AG04449 (cell line): ENCODE data around the gene CHTF18.

ENCODE experiments used
- CTCF ChIA-PET: fragments of 350-600 bp; formaldehyde crosslinking; extraction: SDS; loops from one replicate; lab custom pipeline; 2021; ENCODE audit warnings: antibody characterized with exemption; lab: Yijun Ruan, JAX
- POLR2A ChIA-PET: fragments of 400-600, 350-600 bp; formaldehyde crosslinking; extraction: SDS; loops from one replicate; lab custom pipeline; 2020; ENCODE audit warnings: antibody characterized with exemption, inconsistent platforms; lab: Yijun Ruan, JAX
- DNase-seq: peaks from one replicate; pipeline ENCODE4 v3.0.0-alpha.2; 2010; ENCODE audit warnings: low read depth, low spot score
- H3K4me3 ChIP-seq: 2 replicates; pipeline ENCODE4 v1.5.1; 2011; ENCODE audit warnings: low read depth, mild to moderate bottlenecking, control low read depth, low read length
- TF ChIP-seq, protein P1 (sequence below): IDR thresholded peaks from one replicate; pipeline ENCODE4 v1.5.1; 2011; ENCODE audit warnings: mild to moderate bottlenecking, moderate library complexity, low read length, control low read depth, inconsistent platforms; ENCODE audit not compliant: insufficient read depth; ENCODE audit errors: missing control alignments

Gene CHTF18

DNA sequence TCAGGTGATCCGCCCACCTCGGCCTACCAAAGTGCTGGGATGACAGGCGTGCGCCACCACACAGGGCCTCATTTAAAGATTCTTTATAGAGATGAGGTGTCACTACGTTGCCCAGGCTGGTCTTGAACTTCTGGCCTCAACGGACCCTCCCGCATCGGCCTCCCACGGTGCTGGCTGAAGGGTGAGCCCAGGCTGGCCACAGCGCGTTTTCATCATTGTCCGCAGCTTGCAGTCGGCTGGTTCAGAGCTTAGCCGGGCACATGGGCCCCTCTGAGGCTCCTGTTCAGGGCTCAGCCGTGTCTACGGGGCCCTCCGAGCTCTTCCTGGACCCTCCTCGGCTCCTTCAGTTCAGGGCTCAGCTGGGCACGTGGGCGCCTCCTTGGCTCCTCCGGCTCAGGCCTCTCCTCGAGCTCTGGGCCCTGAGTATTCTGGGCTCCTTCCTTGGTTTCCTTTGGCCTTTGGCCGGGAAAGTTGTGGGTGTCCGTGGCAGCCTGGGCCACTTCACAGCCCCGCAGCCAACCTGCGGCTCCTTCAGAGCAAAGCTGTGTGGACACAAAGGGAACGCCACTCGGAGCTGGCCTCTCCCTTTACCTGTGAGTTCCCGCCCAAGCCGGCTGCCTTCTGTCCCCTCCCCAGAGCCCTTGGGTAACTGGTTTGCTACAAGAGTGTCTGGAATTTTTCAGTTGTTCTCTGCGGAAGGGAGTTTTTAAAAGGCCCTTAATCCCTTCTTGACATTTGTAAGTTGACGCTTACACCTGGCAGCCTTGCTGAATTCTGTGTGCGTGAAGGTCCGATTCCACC, 29.1 kb upstream of the CHTF18 start:
- no peak overlapping the region for H3K4me3 ChIP-seq
- CTCF ChIA-PET: interaction anchor here (1.0 to 1.5 kb wide), 2 partner anchors 18 to 26 kb away, joined by 4 to 7 read pairs; partner anchors contain the start of gene CIAO3
- POLR2A ChIA-PET: no interaction called here
- TF ChIP-seq, protein P1, sequence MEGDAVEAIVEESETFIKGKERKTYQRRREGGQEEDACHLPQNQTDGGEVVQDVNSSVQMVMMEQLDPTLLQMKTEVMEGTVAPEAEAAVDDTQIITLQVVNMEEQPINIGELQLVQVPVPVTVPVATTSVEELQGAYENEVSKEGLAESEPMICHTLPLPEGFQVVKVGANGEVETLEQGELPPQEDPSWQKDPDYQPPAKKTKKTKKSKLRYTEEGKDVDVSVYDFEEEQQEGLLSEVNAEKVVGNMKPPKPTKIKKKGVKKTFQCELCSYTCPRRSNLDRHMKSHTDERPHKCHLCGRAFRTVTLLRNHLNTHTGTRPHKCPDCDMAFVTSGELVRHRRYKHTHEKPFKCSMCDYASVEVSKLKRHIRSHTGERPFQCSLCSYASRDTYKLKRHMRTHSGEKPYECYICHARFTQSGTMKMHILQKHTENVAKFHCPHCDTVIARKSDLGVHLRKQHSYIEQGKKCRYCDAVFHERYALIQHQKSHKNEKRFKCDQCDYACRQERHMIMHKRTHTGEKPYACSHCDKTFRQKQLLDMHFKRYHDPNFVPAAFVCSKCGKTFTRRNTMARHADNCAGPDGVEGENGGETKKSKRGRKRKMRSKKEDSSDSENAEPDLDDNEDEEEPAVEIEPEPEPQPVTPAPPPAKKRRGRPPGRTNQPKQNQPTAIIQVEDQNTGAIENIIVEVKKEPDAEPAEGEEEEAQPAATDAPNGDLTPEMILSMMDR: no peak
- no peak for DNase-seq

GRCh38 chr16:760065-760464, 28.4 kb upstream of the CHTF18 start:
- TF ChIP-seq, protein P1: no peak
- ChIA-PET POLR2A (no interaction called here), CTCF (interaction anchor here (1.5 to 1.6 kb wide), 2 partner anchors 19 to 25 kb away, joined by 5 to 7 read pairs; partner anchors contain the start of gene CIAO3)
- DNase-seq: no peak
- no peak overlapping the region for H3K4me3 ChIP-seq

GRCh38 chr16:760545-761343, 27.7 kb upstream of the CHTF18 start, which contains the start of gene MSLN:
Gene MSLN, plus strand, starts transcription at chr16:760734. Its CDS starts 1,947 bp downstream, at chr16:762681.
- ChIA-PET POLR2A (no interaction called here), CTCF (interaction anchor here (0.8 to 1.8 kb wide), 4 partner anchors 20 to 50 kb away, joined by 3 to 7 read pairs (median 6); partner anchors contain the start of gene CIAO3)
- DNase-seq: no peak
- TF ChIP-seq, protein P1: no peak
- H3K4me3 ChIP-seq: no peak within 1 kb of the TSS

DNA sequence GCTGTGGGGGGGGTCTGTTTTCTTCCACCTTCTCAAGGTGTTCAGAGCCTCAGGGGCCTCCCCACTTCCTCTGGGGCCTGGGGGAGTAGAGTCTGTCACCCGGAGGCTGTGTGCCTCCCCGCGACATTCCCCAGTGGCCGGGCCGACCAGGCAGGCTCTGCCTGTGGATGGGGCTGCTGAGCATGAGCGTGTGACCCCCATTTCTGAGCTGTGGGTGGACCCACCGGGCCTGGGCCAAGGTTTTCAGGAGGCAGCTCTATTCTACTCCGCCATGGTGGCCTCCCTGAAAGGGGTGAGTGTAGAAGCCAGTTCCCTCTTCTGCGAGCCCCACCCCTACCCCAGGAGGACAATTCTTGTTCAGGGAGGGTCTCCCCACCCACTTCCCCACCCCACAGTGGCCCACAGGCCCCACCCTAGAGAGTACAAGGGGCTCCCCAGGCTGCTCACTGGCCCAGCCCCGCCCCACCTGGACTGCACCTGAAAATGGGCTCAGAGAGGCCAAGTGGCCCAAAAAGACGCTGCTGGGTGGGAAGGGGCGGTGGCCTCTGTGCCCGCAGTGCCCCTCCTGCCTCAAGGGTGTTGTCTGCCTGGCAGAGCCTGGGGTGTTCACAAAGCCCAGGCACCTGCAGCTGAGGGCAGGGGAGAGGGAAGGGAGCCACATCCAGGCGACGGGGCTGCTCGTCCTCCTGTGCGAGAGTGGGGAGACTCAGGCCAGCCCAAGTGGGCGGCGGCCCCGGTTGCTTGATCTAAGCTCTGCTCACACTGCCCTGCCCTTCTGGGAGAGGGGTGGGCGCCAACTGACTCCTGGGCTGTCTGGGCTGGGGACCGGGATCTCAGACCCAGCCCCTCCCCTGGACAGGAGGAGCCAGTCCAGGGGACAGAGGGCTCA, 26.6 kb upstream of the CHTF18 start:
- ChIA-PET CTCF (interaction anchor here (0.5 to 1.8 kb wide), 4 partner anchors 10 to 51 kb away, joined by 3 to 7 read pairs (median 4); no protein-coding TSS in a partner anchor), POLR2A (no interaction called here)
- TF ChIP-seq, protein P1: no peak
- no peak overlapping the region for H3K4me3 ChIP-seq
- no peak for DNase-seq

DNA sequence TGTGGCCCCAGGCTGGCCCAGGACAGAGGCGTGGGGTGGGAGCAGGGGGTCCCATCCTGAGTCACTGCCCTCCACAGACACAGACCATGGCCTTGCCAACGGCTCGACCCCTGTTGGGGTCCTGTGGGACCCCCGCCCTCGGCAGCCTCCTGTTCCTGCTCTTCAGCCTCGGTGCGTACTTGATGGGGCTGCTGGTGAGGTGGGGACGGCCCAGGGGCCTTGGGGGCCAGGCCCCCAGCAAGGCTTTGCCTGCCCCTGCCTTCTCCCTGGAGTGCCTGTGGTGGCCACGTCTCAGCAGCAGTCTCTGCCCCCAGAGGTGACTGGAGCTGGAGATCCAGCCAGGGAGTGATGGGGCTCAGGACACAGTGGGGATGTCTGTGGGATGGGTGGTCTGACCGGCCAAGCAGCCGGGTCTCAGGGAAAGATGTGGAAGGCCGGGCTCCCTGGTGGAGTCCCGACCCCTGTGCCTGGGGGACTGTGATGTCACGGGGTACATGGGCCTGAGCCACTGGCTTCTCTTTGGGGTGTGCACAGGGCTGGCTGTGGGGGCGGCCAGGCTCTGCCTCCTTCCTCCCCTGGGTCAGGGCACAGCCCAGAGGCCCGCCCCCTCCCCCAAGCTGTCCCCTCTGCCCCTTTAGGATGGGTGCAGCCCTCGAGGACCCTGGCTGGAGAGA, 25.7 kb upstream of the CHTF18 start:
- H3K4me3 ChIP-seq: no peak overlapping the region
- ChIA-PET CTCF (interaction anchor here (0.8 to 1.8 kb wide), 2 partner anchors 30 to 50 kb away, joined by 3 to 7 read pairs; no protein-coding TSS in a partner anchor), POLR2A (no interaction called here)
- DNase-seq: no peak
- TF ChIP-seq, protein P1: no peak
